K562 (cell line): ENCODE data around the gene DTYMK. TPM values are rescaled to one million over a fixed set of nuclear protein-coding genes. Genes with fewer than 3 reads are reported as not detected.

Experiments
- CBFB ChIP-seq: sonication (generic); formaldehyde crosslinking; IDR thresholded peaks from 2 replicates; pipeline ENCODE4 v1.4.0; 2020; ENCODE audit warnings: mild to moderate bottlenecking, missing genetic modification reagents
- CTCF ChIP-seq, 3 experiments: IDR thresholded peaks in 2 of 3; conservative IDR thresholded peaks in 1 of 3; 2 replicates each; pipeline ENCODE4 v1.5.1; 2011 to 2012; ENCODE audit warnings: low read length in 3 of 3, mild to moderate bottlenecking in 3 of 3, control low read depth in 2 of 3, improper control_type of control experiment in 1 of 3, inconsistent platforms in 1 of 3, low read depth in 1 of 3, mixed read lengths in 1 of 3, moderate library complexity in 1 of 3; ENCODE audit not compliant: insufficient read depth in 2 of 3
- EHMT2 ChIP-seq: fragments of 450-650 bp; IDR thresholded peaks from 2 replicates; pipeline ENCODE4 v1.6.1; 2018; ENCODE audit warnings: antibody characterized with exemption
- NEUROD1 ChIP-seq: fragments of 150-350 bp; IDR thresholded peaks from 2 replicates; pipeline ENCODE4 v1.6.1; 2014; ENCODE audit warnings: borderline replicate concordance, low read length, low read depth; ENCODE audit not compliant: partially characterized antibody
- REST ChIP-seq, 2 experiments: fragments of 450-650 bp; formaldehyde crosslinking in 1 of 2; IDR thresholded peaks; 2 replicates each; pipeline versions ENCODE4 v1.4.0 to v1.6.1; 2014 to 2020; ENCODE audit warnings: mild to moderate bottlenecking in 2 of 2, borderline replicate concordance in 1 of 2, low read depth in 1 of 2
- THAP12 ChIP-seq: fragments of 250-450 bp; sonication (Bioruptor Pico); IDR thresholded peaks from 2 replicates; pipeline ENCODE4 v1.9.0; 2021; ENCODE audit warnings: mild to moderate bottlenecking, inconsistent platforms
- VEZF1 ChIP-seq: fragments of 200-800 bp; sonication (Bioruptor generic); IDR thresholded peaks from 2 replicates; pipeline ENCODE4 v1.6.1; 2017; ENCODE audit warnings: missing genetic modification characterization, missing compliant biosample characterization
- ZNF586 ChIP-seq: fragments of 450-650 bp; formaldehyde crosslinking; conservative IDR thresholded peaks from 2 replicates; pipeline ENCODE4 v1.4.0; 2020; ENCODE audit warnings: mild to moderate bottlenecking, moderate library complexity
- ZNF740 ChIP-seq, 3 experiments: fragments of 200-800 bp in 1 of 3; sonication (Bioruptor generic) in 1 of 3; sonication (generic) in 1 of 3; formaldehyde crosslinking in 1 of 3; IDR thresholded peaks; 2 replicates each; pipeline versions ENCODE4 v1.6.1 to v1.8.0; 2016 to 2022; ENCODE audit warnings: mild to moderate bottlenecking in 2 of 3, missing compliant biosample characterization in 2 of 3, missing genetic modification characterization in 2 of 3, missing genetic modification reagents in 1 of 3
- polyA plus RNA-seq, 8 experiments: library from polyadenylated mRNA; depleted of rRNA in 4 of 8; stranded (reverse) in 5 of 8; unstranded in 3 of 8; fragments of >200 nt; fragmentation: Nextera tagmentation in 2 of 8; fragmentation: Illumina TruSeq in 1 of 8; extraction: Ambion mirVana in 2 of 8; extraction: Trizol in 1 of 8; gene quantifications; 2 replicates each; pipeline versions ENCODE4 v1.2.1 to v1.2.3, GENCODE V29; 2011 to 2014; ENCODE audit warnings: inconsistent platforms in 1 of 8, missing spikeins in 1 of 8
- total RNA-seq, 7 experiments: library from RNA; depleted of rRNA in 6 of 7; stranded (reverse); fragments of >200 nt in 6 of 7; fragmentation: Illumina TruSeq in 2 of 7; extraction: Trizol in 2 of 7; gene quantifications; 2 replicates each; pipeline versions ENCODE4 v1.2.1 to v1.2.3, GENCODE V29; 2011 to 2021; ENCODE audit warnings: low replicate concordance in 1 of 7

Gene DTYMK
- total and polyA plus RNA-seq, 9 of the 15 experiments (the other 6 are each of a cell fraction or from before 2014, with no cell fraction given) = 8.2 to 85.0 (median 47.9) TPM

GRCh38 chr2:241659150-241659739 is 27.4 kb downstream of the DTYMK start (continued):
- TF ChIP-seq REST (IDR thresholded peaks at IDR 0.05; ENCODE audit: borderline replicate concordance) (peak; percentile 52; the same call in 1 of the 2 replicates), REST (CRISPR knock-in tag; IDR thresholded peaks at IDR 0.05; ENCODE audit: low read depth) (no peak), ZNF740 (CRISPR knock-in tag; IDR thresholded peaks at IDR 0.05) (0 out of 2 replicates have a peak, but pooled peaks have one; percentile 18), ZNF740 (tag; IDR thresholded peaks at IDR 0.05) (no peak), EHMT2 (no peak), ZNF586 (CRISPR knock-in tag) (no peak), CTCF (IDR thresholded peaks at IDR 0.05 in 2 of 3, conservative IDR thresholded peaks at IDR 0.05 in 1 of 3; ENCODE audit: insufficient read depth in 2 of 3, low read depth in 1 of 3, low read length in 3 of 3) (peak; percentile 61 to 64 (median 63)), THAP12 (no peak), NEUROD1 (no peak), VEZF1 (no peak), CBFB (CRISPR knock-in tag) (no peak)
